ENCODE data around the gene IFT27. TPM values are rescaled to one million over a fixed set of nuclear protein-coding genes. Genes with fewer than 3 reads are reported as not detected.

Gene IFT27
- total RNA-seq, 1 donor from 2014 or later, result 12.0 TPM

DNA sequence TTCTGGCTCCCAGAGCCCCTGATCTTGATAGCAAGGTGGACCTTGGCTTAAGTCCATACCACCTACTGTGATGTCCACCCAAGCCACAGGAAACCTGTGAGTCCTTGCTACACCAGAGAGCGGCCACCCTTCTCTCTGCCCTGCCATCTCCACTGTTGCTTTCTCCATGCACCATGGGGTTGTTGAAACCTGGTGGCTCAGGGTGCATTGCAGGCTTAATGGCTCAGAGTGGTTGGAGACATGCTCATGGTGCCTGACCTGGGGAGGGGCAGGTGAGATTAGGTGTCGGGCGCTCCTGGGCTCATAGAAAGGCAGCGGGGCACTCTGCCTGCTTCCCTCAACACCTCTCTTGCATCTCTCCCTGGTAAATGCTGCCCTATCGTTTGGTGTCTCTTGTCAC, 47.4 kb downstream of the IFT27 start:
- TF ChIP-seq, protein P1, sequence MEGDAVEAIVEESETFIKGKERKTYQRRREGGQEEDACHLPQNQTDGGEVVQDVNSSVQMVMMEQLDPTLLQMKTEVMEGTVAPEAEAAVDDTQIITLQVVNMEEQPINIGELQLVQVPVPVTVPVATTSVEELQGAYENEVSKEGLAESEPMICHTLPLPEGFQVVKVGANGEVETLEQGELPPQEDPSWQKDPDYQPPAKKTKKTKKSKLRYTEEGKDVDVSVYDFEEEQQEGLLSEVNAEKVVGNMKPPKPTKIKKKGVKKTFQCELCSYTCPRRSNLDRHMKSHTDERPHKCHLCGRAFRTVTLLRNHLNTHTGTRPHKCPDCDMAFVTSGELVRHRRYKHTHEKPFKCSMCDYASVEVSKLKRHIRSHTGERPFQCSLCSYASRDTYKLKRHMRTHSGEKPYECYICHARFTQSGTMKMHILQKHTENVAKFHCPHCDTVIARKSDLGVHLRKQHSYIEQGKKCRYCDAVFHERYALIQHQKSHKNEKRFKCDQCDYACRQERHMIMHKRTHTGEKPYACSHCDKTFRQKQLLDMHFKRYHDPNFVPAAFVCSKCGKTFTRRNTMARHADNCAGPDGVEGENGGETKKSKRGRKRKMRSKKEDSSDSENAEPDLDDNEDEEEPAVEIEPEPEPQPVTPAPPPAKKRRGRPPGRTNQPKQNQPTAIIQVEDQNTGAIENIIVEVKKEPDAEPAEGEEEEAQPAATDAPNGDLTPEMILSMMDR (conservative IDR thresholded peaks at IDR 0.05; ENCODE audit: low read depth, low read length), result no peak
- no peak for DNase-seq (ENCODE audit: low read depth)
- no peak overlapping the region for H3K4me3 ChIP-seq (ENCODE audit: low read depth, low read length)

DNA sequence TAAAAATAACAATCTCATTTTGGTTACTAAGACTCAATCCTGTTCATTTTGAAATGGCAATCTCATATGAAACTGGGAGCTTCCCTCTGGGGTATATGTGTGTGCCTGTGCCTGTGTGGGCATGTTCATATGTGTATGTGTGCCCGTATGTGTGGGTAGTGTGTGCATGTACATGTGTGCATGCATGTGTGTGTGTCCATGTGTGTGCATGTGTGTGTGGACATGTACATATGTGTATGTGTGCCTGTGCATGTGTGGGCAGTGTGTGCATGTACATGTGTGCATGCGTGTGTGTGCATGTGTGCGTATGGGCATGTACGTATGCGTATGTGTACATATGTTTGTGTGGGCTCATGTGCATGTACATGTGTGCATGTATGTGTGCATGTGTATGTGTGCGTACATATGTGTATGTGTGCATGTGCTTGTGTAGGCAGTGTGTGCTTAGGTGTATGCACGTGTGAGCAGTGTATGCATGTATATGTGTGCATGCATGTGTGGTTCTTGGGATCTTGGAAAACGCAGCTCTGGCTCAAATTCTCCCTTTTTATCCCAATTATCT, 47.9 kb downstream of the IFT27 start:
- H3K4me3 ChIP-seq (ENCODE audit: low read depth, low read length), result no peak overlapping the region
- TF ChIP-seq, protein P1 (conservative IDR thresholded peaks at IDR 0.05; ENCODE audit: low read depth, low read length), result no peak
- DNase-seq (ENCODE audit: low read depth), result no peak

DNA sequence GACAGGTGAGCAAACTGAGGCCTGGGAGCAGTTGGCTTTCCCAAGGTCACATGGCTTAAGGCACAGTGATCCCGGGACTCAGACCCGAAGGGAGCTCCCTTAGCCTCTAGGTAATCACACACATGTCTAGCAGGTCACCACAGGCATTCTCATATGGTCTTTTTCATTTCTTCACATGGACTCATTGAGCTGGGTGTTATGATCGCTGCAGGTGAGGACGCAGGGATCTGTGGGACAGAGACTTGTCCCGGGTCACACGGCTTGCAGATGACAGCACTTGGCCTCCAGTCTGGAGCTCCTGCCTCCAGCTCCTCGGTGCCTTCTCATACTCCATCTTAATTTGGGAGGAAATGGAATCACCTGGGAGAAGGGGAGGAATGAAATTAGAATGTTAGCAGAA, 48.8 kb downstream of the IFT27 start:
- no peak overlapping the region for H3K4me3 ChIP-seq (ENCODE audit: low read depth, low read length)
- TF ChIP-seq, protein P1 (conservative IDR thresholded peaks at IDR 0.05; ENCODE audit: low read depth, low read length), result no peak
- no peak for DNase-seq (ENCODE audit: low read depth)

DNA sequence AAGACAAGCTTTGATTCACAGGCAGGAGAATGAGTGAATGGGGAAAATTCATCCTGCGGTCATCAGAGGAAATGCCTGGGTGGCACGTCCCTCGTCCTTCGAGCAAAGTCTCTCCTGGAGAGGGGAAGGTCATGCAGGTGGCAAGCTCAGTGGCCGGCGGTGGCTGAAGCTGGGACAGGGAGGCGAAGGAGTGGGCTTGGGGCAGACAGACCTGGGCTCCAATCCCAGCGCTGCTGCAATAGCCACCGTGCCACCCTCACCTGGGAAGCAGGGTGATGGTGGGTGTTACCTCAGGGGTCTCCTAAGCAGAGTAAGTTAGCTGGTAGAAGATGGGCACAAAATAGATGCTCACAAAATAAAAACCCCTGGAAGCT, 49.9 kb downstream of the IFT27 start:
- H3K4me3 ChIP-seq (ENCODE audit: low read depth, low read length), result no peak overlapping the region
- TF ChIP-seq, protein P1 (conservative IDR thresholded peaks at IDR 0.05; ENCODE audit: low read depth, low read length), result no peak
- no peak for DNase-seq (ENCODE audit: low read depth)

DNA sequence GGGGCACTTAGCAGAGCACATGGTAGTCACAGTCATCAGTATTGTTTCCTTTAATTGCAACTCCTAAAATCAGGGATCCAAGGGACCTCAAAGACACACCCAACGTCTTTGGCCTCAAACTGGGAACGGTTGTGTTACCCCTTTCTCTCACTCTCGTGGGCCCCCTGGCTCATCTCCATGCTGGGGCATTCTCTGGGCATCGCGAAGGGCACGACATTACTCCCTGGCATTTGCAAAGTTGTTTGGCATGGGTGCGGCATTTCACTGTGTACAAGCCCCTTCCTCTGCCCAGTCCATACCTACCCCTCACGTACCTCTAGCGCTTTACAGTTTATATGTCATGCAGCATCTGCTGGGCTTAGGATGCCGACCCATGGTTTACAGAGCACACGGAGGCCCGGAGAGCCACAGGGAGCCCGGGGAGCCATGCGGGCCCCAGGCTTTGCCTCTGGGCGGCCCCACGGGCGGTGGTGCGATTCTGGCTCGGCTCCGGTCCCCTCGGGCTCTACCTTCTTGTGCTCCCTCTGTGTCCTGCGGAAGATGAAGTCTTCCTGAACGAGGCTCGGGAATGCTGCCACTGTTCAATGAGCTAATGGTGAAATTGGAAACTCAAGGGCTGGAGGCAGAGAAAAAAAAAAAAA, 50.4 kb downstream of the IFT27 start:
- H3K4me3 ChIP-seq (ENCODE audit: low read depth, low read length), result no peak overlapping the region
- TF ChIP-seq, protein P1 (conservative IDR thresholded peaks at IDR 0.05; ENCODE audit: low read depth, low read length), result no peak
- no peak for DNase-seq (ENCODE audit: low read depth)

DNA sequence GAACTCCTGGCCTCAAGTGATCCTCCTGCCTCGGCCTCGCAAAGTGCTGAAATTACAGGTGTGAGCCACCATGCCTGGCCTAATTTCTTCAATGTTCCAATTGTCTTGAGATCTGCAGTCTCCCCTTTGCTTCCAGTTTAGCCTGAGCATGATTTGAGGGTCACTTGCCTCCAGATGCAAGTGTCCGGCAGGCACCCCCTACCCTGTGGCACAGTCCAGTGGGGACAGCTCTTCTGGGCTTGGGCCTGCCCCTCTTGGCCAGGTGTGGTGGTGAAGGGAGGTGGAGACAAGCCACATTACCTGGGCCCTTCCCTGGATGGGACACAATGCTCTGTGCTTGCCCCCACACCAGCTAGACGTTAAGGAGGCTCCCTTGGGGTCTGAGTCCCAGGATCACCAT, 51.1 kb downstream of the IFT27 start:
- DNase-seq (ENCODE audit: low read depth), result no peak
- TF ChIP-seq, protein P1 (conservative IDR thresholded peaks at IDR 0.05; ENCODE audit: low read depth, low read length), result no peak
- no peak overlapping the region for H3K4me3 ChIP-seq (ENCODE audit: low read depth, low read length)

DNA sequence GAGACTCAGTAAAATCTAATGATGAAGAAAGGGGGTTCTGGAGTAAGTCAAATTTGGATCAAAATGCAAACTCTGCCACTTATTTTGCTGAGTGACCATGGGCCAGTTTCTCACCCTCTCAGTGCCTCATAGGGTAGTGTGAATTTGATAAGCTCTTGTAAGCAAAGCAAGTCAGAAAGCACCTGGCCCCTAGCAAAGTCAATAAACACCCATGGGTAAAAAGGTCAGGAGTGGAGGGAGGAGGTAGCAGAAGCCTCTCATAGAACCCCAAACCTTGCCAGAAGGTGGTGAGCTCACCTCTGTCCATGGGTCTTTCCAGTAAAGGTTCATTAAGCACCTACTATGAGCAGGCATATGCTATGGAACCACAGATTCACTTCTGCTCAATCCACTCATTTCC, 53.9 kb downstream of the IFT27 start:
- H3K4me3 ChIP-seq (ENCODE audit: low read depth, low read length), result no peak overlapping the region
- TF ChIP-seq, protein P1 (conservative IDR thresholded peaks at IDR 0.05; ENCODE audit: low read depth, low read length), result no peak
- DNase-seq (ENCODE audit: low read depth), result no peak
